Suprapubic skin (tissue), 4 donors: Measurements from ENCODE around the gene ZNF358. TPM values are rescaled to one million over a fixed set of nuclear protein-coding genes. Genes with fewer than 3 reads are reported as not detected.

Experiments used
- DNase-seq, 2 donors: peaks; one replicate each; pipeline ENCODE4 v3.0.0-alpha.2; 2019; ENCODE audit warnings: low spot score in 2 of 2
- H3K27ac ChIP-seq: fragments of 200-600 bp; sonication (generic); one replicate; pipeline ENCODE4 v1.5.1; 2019
- H3K27me3 ChIP-seq: fragments of 200-600 bp; sonication (generic); one replicate; pipeline ENCODE4 v1.5.1; 2019
- H3K36me3 ChIP-seq: fragments of 200-600 bp; sonication (generic); one replicate; pipeline ENCODE4 v1.5.1; 2019
- H3K4me1 ChIP-seq: fragments of 200-600 bp; sonication (generic); one replicate; pipeline ENCODE4 v1.5.1; 2019
- H3K4me3 ChIP-seq: fragments of 200-600 bp; sonication (generic); one replicate; pipeline ENCODE4 v1.5.1; 2019; ENCODE audit warnings: mild to moderate bottlenecking
- H3K9me3 ChIP-seq: fragments of 200-600 bp; sonication (generic); one replicate; pipeline ENCODE4 v1.5.1; 2019
- CTCF ChIP-seq, 2 donors: fragments of 200-600 bp in 1 of 2; fragments of 450-650 bp in 1 of 2; sonication (generic) in 1 of 2; IDR thresholded peaks; one replicate each; pipeline ENCODE4 v1.5.1; 2016 to 2019; ENCODE audit warnings: antibody characterized with exemption in 2 of 2, mild to moderate bottlenecking in 1 of 2, moderate library complexity in 1 of 2
- EP300 ChIP-seq: sonication (generic); formaldehyde crosslinking; IDR thresholded peaks from one replicate; pipeline ENCODE4 v1.6.1; 2017; ENCODE audit warnings: antibody characterized with exemption
- POLR2A ChIP-seq, 2 donors: fragments of 450-650 bp; IDR thresholded peaks; one replicate each; pipeline ENCODE4 v1.6.1; 2017; ENCODE audit warnings: antibody characterized with exemption in 2 of 2, mild to moderate bottlenecking in 2 of 2, moderate library complexity in 2 of 2
- POLR2AphosphoS5 ChIP-seq, 3 donors: sonication (generic); formaldehyde crosslinking; IDR thresholded peaks; one replicate each; pipeline ENCODE4 v1.6.1; 2017; ENCODE audit warnings: antibody characterized with exemption in 3 of 3
- WGBS: methylation state at CpG from one replicate; pipeline ENCODE4 v1.1.5; 2018; 5-methylcytosine and 5-hydroxymethylcytosine counted together
- total RNA-seq, 4 donors: library from RNA; depleted of rRNA; stranded (reverse); fragments of >200 nt; gene quantifications; one replicate each; pipeline ENCODE4 v1.1.0, GENCODE V29; 2016

Gene ZNF358
- total RNA-seq, 4 donors from 2014 or later = 28.7 to 48.5 (median 39.5) TPM

DNA sequence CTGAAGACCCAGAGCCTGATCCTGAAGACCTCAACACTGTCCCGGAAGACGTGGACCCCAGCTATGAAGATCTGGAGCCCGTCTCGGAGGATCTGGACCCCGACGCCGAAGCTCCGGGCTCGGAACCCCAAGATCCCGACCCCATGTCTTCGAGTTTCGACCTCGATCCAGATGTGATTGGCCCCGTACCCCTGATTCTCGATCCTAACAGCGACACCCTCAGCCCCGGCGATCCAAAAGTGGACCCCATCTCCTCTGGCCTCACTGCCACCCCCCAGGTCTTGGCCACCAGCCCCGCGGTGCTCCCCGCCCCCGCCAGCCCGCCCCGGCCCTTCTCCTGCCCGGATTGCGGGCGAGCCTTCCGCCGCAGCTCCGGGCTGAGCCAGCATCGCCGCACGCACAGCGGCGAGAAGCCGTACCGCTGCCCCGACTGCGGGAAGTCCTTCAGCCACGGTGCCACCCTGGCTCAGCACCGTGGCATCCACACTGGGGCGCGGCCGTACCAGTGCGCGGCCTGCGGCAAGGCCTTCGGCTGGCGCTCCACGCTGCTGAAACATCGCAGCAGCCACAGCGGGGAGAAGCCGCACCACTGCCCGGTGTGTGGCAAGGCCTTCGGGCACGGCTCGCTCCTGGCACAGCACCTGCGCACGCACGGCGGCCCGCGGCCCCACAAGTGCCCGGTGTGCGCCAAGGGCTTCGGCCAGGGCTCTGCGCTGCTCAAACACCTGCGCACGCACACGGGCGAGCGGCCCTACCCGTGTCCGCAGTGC is 3.6 kb downstream of the ZNF358 start:
- no peak for DNase-seq

DNA sequence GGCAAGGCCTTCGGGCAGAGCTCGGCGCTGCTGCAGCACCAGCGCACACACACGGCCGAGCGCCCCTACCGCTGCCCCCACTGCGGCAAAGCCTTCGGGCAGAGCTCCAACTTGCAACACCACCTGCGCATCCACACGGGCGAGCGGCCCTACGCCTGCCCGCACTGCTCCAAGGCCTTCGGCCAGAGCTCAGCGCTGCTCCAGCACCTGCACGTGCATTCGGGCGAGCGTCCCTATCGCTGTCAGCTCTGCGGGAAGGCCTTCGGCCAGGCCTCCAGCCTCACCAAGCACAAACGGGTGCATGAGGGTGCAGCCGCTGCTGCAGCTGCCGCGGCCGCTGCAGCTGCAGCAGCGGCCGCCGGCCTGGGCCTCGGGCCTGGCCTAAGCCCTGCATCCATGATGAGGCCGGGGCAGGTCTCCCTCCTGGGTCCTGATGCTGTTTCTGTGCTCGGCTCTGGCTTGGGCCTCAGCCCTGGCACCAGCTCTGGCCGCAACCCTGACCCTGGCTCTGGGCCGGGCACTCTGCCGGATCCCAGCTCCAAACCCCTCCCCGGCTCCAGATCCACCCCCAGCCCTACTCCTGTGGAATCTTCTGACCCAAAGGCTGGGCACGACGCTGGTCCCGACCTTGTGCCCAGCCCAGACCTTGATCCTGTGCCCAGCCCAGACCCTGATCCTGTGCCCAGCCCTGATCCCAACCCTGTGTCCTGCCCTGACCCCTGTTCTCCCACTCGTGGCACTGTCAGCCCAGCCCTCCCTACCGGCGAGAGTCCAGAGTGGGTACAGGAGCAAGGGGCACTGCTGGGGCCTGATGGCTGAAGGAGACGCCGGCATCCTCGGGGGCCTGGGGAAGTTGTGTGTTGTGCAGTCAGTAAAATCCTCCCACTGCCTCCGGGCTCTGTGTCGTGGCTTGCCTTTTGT is 4.5 kb downstream of the ZNF358 start:
- peak in 1 of 2 donors; percentile 64 for DNase-seq
- WGBS = 69% methylated on average over 11 of the region's 51 CpGs
- Histone ChIP-seq H3K36me3 (peaks cover 18% of the 10 kb centered on the region), H3K4me3 (no peak overlapping the region), H3K27ac (no peak overlapping the region), H3K27me3 (no peaks in the 10 kb centered on the region), H3K9me3 (no peaks in the 10 kb centered on the region), H3K4me1 (peaks cover 47% of the 10 kb centered on the region)
- no peak for TF ChIP-seq POLR2AphosphoS5 (IDR thresholded peaks at IDR 0.05)
- TF ChIP-seq POLR2A (IDR thresholded peaks at IDR 0.05) = no peak
- no peak for TF ChIP-seq CTCF (IDR thresholded peaks at IDR 0.05)
- no peak for TF ChIP-seq EP300

More for the DNA sequence above, 3.6 kb downstream of the ZNF358 start:
- H3K4me3 ChIP-seq = no peak overlapping the region
- no peaks in the 10 kb centered on the region for H3K9me3 ChIP-seq
- no peak overlapping the region for H3K27ac ChIP-seq
- H3K4me1 ChIP-seq = peaks cover 54% of the 10 kb centered on the region
- peaks cover 11% of the 10 kb centered on the region for H3K36me3 ChIP-seq
- 96% methylated on average over 39 of the region's 74 CpGs for WGBS
- TF ChIP-seq EP300 (no peak), CTCF (IDR thresholded peaks at IDR 0.05) (no peak), POLR2AphosphoS5 (IDR thresholded peaks at IDR 0.05) (no peak), POLR2A (IDR thresholded peaks at IDR 0.05) (no peak)
- H3K27me3 ChIP-seq = no peaks in the 10 kb centered on the region

GRCh38 chr19:7521551-7522071 is 5.7 kb downstream of the ZNF358 start:
- no peak for DNase-seq
- Histone ChIP-seq H3K9me3 (no peaks in the 10 kb centered on the region), H3K4me1 (peaks cover 39% of the 10 kb centered on the region), H3K27me3 (no peaks in the 10 kb centered on the region), H3K4me3 (peak overlapping the region; percentile 83), H3K36me3 (peaks cover 29% of the 10 kb centered on the region), H3K27ac (peak overlapping the region; percentile 20)
- 41% methylated on average over 10 of the region's 10 CpGs for WGBS
- no peak for TF ChIP-seq EP300
- no peak for TF ChIP-seq CTCF (IDR thresholded peaks at IDR 0.05)
- TF ChIP-seq POLR2A (IDR thresholded peaks at IDR 0.05) = no peak
- TF ChIP-seq POLR2AphosphoS5 (IDR thresholded peaks at IDR 0.05) = no peak

- H3K9me3 ChIP-seq = no peaks in the 10 kb centered on the region
- H3K36me3 ChIP-seq = peaks cover 36% of the 10 kb centered on the region
- peak within 1 kb of the TSS; percentile 85 for H3K27ac ChIP-seq
- TF ChIP-seq POLR2AphosphoS5 (IDR thresholded peaks at IDR 0.05) = peak; percentile 21 to 95 (median 91)
- TF ChIP-seq EP300 = no peak
- TF ChIP-seq POLR2A (IDR thresholded peaks at IDR 0.05) = peak in 1 of 2 donors; percentile 54
- WGBS = under 1% methylated on average over 14 of the region's 65 CpGs
- peak; percentile 99 to 100 for DNase-seq
- H3K27me3 ChIP-seq = no peaks in the 10 kb centered on the region
- H3K4me1 ChIP-seq = peaks cover 32% of the 10 kb centered on the region
- H3K4me3 ChIP-seq = peak within 1 kb of the TSS; percentile 83
Observed at GRCh38 chr19:7522072-7522922, 6.4 kb downstream of the ZNF358 start, which contains the start of gene MCOLN1. Gene MCOLN1 (plus strand): TSS chr19:7522624. CDS start chr19:7522751, 127 bp downstream.
